GM21825 (cell line): ENCODE data around the gene C3AR1.
A peak's percentile ranks its signal among the peaks of the same experiment; 100 is the strongest.
"Not testable (repeated sequence)": the region's sequence is repeated elsewhere in the genome, so short reads cannot be mapped to it uniquely, and the experiment has no call there.

ENCODE experiments used
- ATAC-seq: cut with Tn5 transposase; IDR thresholded peaks from one replicate; pipeline ENCODE4 v1.9.1; 2021; ENCODE audit warnings: mild to moderate bottlenecking, moderate library complexity; ENCODE audit not compliant: unreplicated experiment

C3AR1 gene

GRCh38 chr12:8031017-8031416, 35.1 kb downstream of the C3AR1 start:
- not testable (repeated sequence) for ATAC-seq

- no peak for ATAC-seq
Measured at GRCh38 chr12:8030189-8030588, 36.0 kb downstream of the C3AR1 start.

- ATAC-seq = no peak
Measured at GRCh38 chr12:8028267-8028666, 37.9 kb downstream of the C3AR1 start.

- no peak for ATAC-seq
Measured at GRCh38 chr12:8027856-8028255, 38.3 kb downstream of the C3AR1 start.

- ATAC-seq = peak; percentile 97
Measured at GRCh38 chr12:8026291-8026900, 39.8 kb downstream of the C3AR1 start.

GRCh38 chr12:8018666-8019581, 47.2 kb downstream of the C3AR1 start:
- no peak for ATAC-seq

GRCh38 chr12:8018213-8018612, 47.9 kb downstream of the C3AR1 start:
- not testable (repeated sequence) for ATAC-seq

- ATAC-seq = no peak
Measured at GRCh38 chr12:8014836-8015235, 51.3 kb downstream of the C3AR1 start.

GRCh38 chr12:8012651-8013309, 53.4 kb downstream of the C3AR1 start:
- no peak for ATAC-seq

GRCh38 chr12:8011331-8011730, 54.8 kb downstream of the C3AR1 start:
- no peak for ATAC-seq
